HEK293 (cell line): ENCODE data around the gene TSLP.

Experiments used
- CTCF ChIA-PET: fragments of 350-600 bp; formaldehyde crosslinking; extraction: SDS; loops from one replicate; lab custom pipeline; 2021; ENCODE audit warnings: antibody characterized with exemption; lab: Yijun Ruan, JAX
- POLR2A ChIA-PET: fragments of 300-600 bp; formaldehyde crosslinking; extraction: SDS; loops from one replicate; lab custom pipeline; 2020; ENCODE audit warnings: antibody characterized with exemption, inconsistent platforms; lab: Yijun Ruan, JAX
- H3K27ac ChIP-seq: fragments of 200-500 bp; sonication (Bioruptor generic); 2 replicates; pipeline ENCODE4 v1.5.1; 2014; ENCODE audit warnings: low read depth, low read length, control low read depth, inconsistent platforms; ENCODE audit errors: extremely low read depth
- H3K36me3 ChIP-seq, 2 experiments: fragments of 200-500 bp in 1 of 2; sonication (Bioruptor generic) in 1 of 2; 1 replicate in 1 of 2; 2 replicates in 1 of 2; pipeline ENCODE4 v1.5.1; 2014 to 2017; ENCODE audit warnings: inconsistent platforms in 2 of 2, low read length in 2 of 2; ENCODE audit not compliant: control insufficient read depth in 2 of 2, insufficient read depth in 1 of 2
- H3K4me1 ChIP-seq: fragments of 200-500 bp; sonication (Bioruptor generic); 2 replicates; pipeline ENCODE4 v1.5.1; 2014; ENCODE audit warnings: mild to moderate bottlenecking, low read length, inconsistent platforms; ENCODE audit not compliant: control insufficient read depth, insufficient read depth
- H3K4me3 ChIP-seq: 2 replicates; pipeline ENCODE4 v1.5.1; 2011; ENCODE audit warnings: low read depth, mild to moderate bottlenecking, control low read depth, low read length, moderate library complexity
- H3K9me3 ChIP-seq: fragments of 200-500 bp; sonication (Bioruptor generic); 2 replicates; pipeline ENCODE4 v1.5.1; 2014; ENCODE audit warnings: low read depth, low read length, inconsistent platforms; ENCODE audit not compliant: control insufficient read depth, insufficient read depth
- BCL11B ChIP-seq: fragments of 450-650 bp; formaldehyde crosslinking; IDR thresholded peaks from 2 replicates; pipeline ENCODE4 v1.5.1; 2016; ENCODE audit warnings: low read depth, missing biosample characterization, missing genetic modification characterization
- GFI1B ChIP-seq: fragments of 450-650 bp; formaldehyde crosslinking; IDR thresholded peaks from 2 replicates; pipeline ENCODE4 v1.5.1; 2016; ENCODE audit warnings: missing biosample characterization, missing genetic modification characterization
- GLI2 ChIP-seq: fragments of 450-650 bp; formaldehyde crosslinking; IDR thresholded peaks from 2 replicates; pipeline ENCODE4; 2017; ENCODE audit warnings: missing biosample characterization, missing genetic modification characterization, low read depth, borderline replicate concordance
- GLIS1 ChIP-seq: fragments of 450-650 bp; formaldehyde crosslinking; IDR thresholded peaks from 2 replicates; pipeline ENCODE4 v1.5.1; 2016; ENCODE audit warnings: missing biosample characterization, missing genetic modification characterization
- MEIS1 ChIP-seq: sonication (generic); formaldehyde crosslinking; IDR thresholded peaks from 2 replicates; pipeline ENCODE4 v1.8.1; 2022; ENCODE audit warnings: missing genetic modification reagents, mild to moderate bottlenecking, borderline replicate concordance
- RBAK ChIP-seq: fragments of 450-650 bp; formaldehyde crosslinking; IDR thresholded peaks from 2 replicates; pipeline ENCODE4 v1.5.1; 2016; ENCODE audit warnings: missing biosample characterization, missing genetic modification characterization
- TRIM28 ChIP-seq: IDR thresholded peaks from 2 replicates; pipeline ENCODE4 v1.6.1; 2011; ENCODE audit warnings: low read length, control low read depth, borderline replicate concordance
- YY2 ChIP-seq: fragments of 450-650 bp; formaldehyde crosslinking; IDR thresholded peaks from 2 replicates; pipeline ENCODE4 v1.5.1; 2016; ENCODE audit warnings: missing biosample characterization, missing genetic modification characterization
- ZBTB17 ChIP-seq: fragments of 450-650 bp; formaldehyde crosslinking; IDR thresholded peaks from 2 replicates; pipeline ENCODE4 v1.5.1; 2016; ENCODE audit warnings: missing biosample characterization, missing genetic modification characterization
- ZEB2 ChIP-seq: fragments of 450-650 bp; formaldehyde crosslinking; IDR thresholded peaks from 2 replicates; pipeline ENCODE4 v1.5.1; 2016; ENCODE audit warnings: missing biosample characterization, missing genetic modification characterization
- ZIC2 ChIP-seq: fragments of 450-650 bp; formaldehyde crosslinking; IDR thresholded peaks from 2 replicates; pipeline ENCODE4 v1.5.1; 2016; ENCODE audit warnings: missing biosample characterization, missing genetic modification characterization
- ZNF121 ChIP-seq: fragments of 450-650 bp; formaldehyde crosslinking; IDR thresholded peaks from 2 replicates; pipeline ENCODE4 v1.5.1; 2016; ENCODE audit warnings: missing biosample characterization, missing genetic modification characterization
- ZNF133 ChIP-seq: fragments of 450-650 bp; formaldehyde crosslinking; IDR thresholded peaks from 2 replicates; pipeline ENCODE4 v1.5.1; 2016; ENCODE audit warnings: missing biosample characterization, missing genetic modification characterization
- ZNF221 ChIP-seq: fragments of 450-650 bp; formaldehyde crosslinking; IDR thresholded peaks from 2 replicates; pipeline ENCODE4 v1.5.1; 2017; ENCODE audit warnings: missing biosample characterization, missing genetic modification characterization, borderline replicate concordance
- ZNF335 ChIP-seq: fragments of 450-650 bp; formaldehyde crosslinking; conservative IDR thresholded peaks from 2 replicates; pipeline ENCODE4 v1.5.1; 2016; ENCODE audit warnings: missing biosample characterization, missing genetic modification characterization
- ZNF423 ChIP-seq: fragments of 450-650 bp; formaldehyde crosslinking; IDR thresholded peaks from 2 replicates; pipeline ENCODE4 v1.5.1; 2016; ENCODE audit warnings: missing biosample characterization, missing genetic modification characterization
- ZNF426 ChIP-seq: fragments of 450-650 bp; formaldehyde crosslinking; IDR thresholded peaks from 2 replicates; pipeline ENCODE4 v1.5.1; 2017; ENCODE audit warnings: missing biosample characterization, missing genetic modification characterization, mild to moderate bottlenecking, inconsistent platforms, moderate library complexity
- ZNF544 ChIP-seq: fragments of 450-650 bp; formaldehyde crosslinking; IDR thresholded peaks from 2 replicates; pipeline ENCODE4 v1.5.0; 2017; ENCODE audit warnings: missing biosample characterization, missing genetic modification characterization
- ZNF561 ChIP-seq: fragments of 450-650 bp; IDR thresholded peaks from 2 replicates; pipeline ENCODE4 v1.5.1; 2018; ENCODE audit warnings: missing biosample characterization, missing genetic modification characterization, borderline replicate concordance
- ZNF629 ChIP-seq: fragments of 450-650 bp; formaldehyde crosslinking; IDR thresholded peaks from 2 replicates; pipeline ENCODE4 v1.5.1; 2017; ENCODE audit warnings: missing biosample characterization, missing genetic modification characterization
- ZNF645 ChIP-seq: fragments of 450-650 bp; formaldehyde crosslinking; IDR thresholded peaks from 2 replicates; pipeline ENCODE4; 2016; ENCODE audit warnings: missing biosample characterization, missing genetic modification characterization
- ZNF768 ChIP-seq: fragments of 450-650 bp; formaldehyde crosslinking; IDR thresholded peaks from 2 replicates; pipeline ENCODE4 v1.5.1; 2018; ENCODE audit warnings: missing biosample characterization, mild to moderate bottlenecking, missing genetic modification characterization
- ZNF791 ChIP-seq: fragments of 450-650 bp; formaldehyde crosslinking; IDR thresholded peaks from 2 replicates; pipeline ENCODE4 v1.5.1; 2016; ENCODE audit warnings: missing biosample characterization, missing genetic modification characterization
- ZSCAN5A ChIP-seq: fragments of 450-650 bp; formaldehyde crosslinking; IDR thresholded peaks from 2 replicates; pipeline ENCODE4 v1.5.1; 2016; ENCODE audit warnings: missing biosample characterization, missing genetic modification characterization
- TF ChIP-seq, protein P1 (sequence below): fragments of 450-650 bp; formaldehyde crosslinking; IDR thresholded peaks from 2 replicates; pipeline ENCODE4 v1.5.1; 2016; ENCODE audit warnings: missing biosample characterization, missing genetic modification characterization
- TF ChIP-seq, protein P2 (sequence below): fragments of 450-650 bp; formaldehyde crosslinking; IDR thresholded peaks from 2 replicates; pipeline ENCODE4 v1.5.1; 2016; ENCODE audit warnings: missing biosample characterization, missing genetic modification characterization

Gene TSLP

GRCh38 chr5:111043712-111044506 lies 27.6 kb upstream of the TSLP start:
- Histone ChIP-seq H3K36me3 (no peaks in the 10 kb centered on the region), H3K4me3 (no peak overlapping the region), H3K27ac (no peak overlapping the region), H3K9me3 (no peaks in the 10 kb centered on the region), H3K4me1 (peaks cover 4% of the 10 kb centered on the region; the same call in 1 of the 2 replicates)
- no peak for TF ChIP-seq ZNF121
- TF ChIP-seq ZNF629 (tag by site-specific recombination), result no peak
- TF ChIP-seq ZNF561 (tag by site-specific recombination), result 0 out of 2 replicates have a peak, but pooled peaks have one; percentile 33
- TF ChIP-seq ZIC2 (tag by site-specific recombination), result peak; percentile 44
- peak; percentile 31; the same call in 1 of the 2 replicates for TF ChIP-seq GLIS1 (tag by site-specific recombination)
- TF ChIP-seq TRIM28, result no peak
- TF ChIP-seq, protein P1, sequence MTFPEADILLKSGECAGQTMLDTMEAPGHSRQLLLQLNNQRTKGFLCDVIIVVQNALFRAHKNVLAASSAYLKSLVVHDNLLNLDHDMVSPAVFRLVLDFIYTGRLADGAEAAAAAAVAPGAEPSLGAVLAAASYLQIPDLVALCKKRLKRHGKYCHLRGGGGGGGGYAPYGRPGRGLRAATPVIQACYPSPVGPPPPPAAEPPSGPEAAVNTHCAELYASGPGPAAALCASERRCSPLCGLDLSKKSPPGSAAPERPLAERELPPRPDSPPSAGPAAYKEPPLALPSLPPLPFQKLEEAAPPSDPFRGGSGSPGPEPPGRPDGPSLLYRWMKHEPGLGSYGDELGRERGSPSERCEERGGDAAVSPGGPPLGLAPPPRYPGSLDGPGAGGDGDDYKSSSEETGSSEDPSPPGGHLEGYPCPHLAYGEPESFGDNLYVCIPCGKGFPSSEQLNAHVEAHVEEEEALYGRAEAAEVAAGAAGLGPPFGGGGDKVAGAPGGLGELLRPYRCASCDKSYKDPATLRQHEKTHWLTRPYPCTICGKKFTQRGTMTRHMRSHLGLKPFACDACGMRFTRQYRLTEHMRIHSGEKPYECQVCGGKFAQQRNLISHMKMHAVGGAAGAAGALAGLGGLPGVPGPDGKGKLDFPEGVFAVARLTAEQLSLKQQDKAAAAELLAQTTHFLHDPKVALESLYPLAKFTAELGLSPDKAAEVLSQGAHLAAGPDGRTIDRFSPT (tag by site-specific recombination), result peak; percentile 26; the same call in 1 of the 2 replicates
- POLR2A ChIA-PET, result no interaction called here
- CTCF ChIA-PET, result interaction anchor here (0.6 kb wide), 1 partner anchor 66 kb away, joined by 3 read pairs; no protein-coding TSS in a partner anchor

DNA sequence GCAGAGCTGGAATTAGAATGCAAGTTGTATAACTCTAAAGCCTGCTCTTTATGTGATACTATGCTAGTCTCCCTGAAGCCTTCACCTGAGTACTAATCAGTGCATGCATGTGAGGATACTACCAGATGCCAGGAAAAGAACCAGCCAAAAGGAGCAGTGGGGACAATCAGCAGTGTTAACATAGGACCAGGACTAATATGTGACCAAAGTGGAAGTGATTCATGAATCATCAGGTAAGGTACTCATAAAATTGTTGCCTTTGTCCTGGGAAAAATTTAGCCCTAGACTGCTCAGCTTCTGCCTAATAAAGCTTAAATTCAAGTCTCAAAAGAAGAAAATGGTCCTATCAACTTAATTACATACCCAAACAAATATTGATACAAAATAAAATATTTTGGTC lies 13.4 kb upstream of the TSLP start:
- ChIA-PET POLR2A (no interaction called here), CTCF (no interaction called here)
- Histone ChIP-seq H3K9me3 (no peaks in the 10 kb centered on the region), H3K27ac (no peak overlapping the region), H3K36me3 (no peaks in the 10 kb centered on the region), H3K4me3 (no peak overlapping the region), H3K4me1 (no peaks in the 10 kb centered on the region)
- TF ChIP-seq ZNF426 (tag by site-specific recombination) (no peak), ZNF768 (tag by site-specific recombination) (no peak), ZNF544 (tag by site-specific recombination) (no peak), ZEB2 (no peak), GLI2 (tag by site-specific recombination) (no peak), ZNF791 (no peak), ZBTB17 (no peak), GLIS1 (tag by site-specific recombination) (no peak), ZNF645 (tag by site-specific recombination) (no peak), MEIS1 (CRISPR knock-in tag) (no peak), GFI1B (tag by site-specific recombination) (no peak), ZNF423 (tag by site-specific recombination) (no peak), ZNF133 (no peak), ZNF221 (tag by site-specific recombination) (no peak), ZNF335 (tag by site-specific recombination) (no peak), RBAK (no peak), BCL11B (tag by site-specific recombination) (no peak), ZSCAN5A (tag by site-specific recombination) (no peak), YY2 (tag by site-specific recombination) (no peak)
- TF ChIP-seq, protein P2, sequence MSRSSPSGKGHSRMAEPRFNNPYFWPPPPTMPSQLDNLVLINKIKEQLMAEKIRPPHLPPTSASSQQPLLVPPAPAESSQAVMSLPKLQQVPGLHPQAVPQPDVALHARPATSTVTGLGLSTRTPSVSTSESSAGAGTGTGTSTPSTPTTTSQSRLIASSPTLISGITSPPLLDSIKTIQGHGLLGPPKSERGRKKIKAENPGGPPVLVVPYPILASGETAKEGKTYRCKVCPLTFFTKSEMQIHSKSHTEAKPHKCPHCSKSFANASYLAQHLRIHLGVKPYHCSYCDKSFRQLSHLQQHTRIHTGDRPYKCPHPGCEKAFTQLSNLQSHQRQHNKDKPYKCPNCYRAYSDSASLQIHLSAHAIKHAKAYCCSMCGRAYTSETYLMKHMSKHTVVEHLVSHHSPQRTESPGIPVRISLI, result no peak
